K562 (cell line): ENCODE data around the gene DOCK6. TPM values are rescaled to one million over a fixed set of nuclear protein-coding genes. Genes with fewer than 3 reads are reported as not detected.

Source experiments
- ELF1 ChIP-seq: fragments of 200-800 bp; sonication (Bioruptor generic); IDR thresholded peaks from 2 replicates; pipeline ENCODE4 v1.6.1; 2016; ENCODE audit warnings: missing genetic modification characterization, missing compliant biosample characterization
- ETS2 ChIP-seq: IDR thresholded peaks from 2 replicates; pipeline ENCODE4 v1.6.1; 2016; ENCODE audit warnings: borderline replicate concordance, missing genetic modification characterization, mild to moderate bottlenecking, moderate library complexity, missing compliant biosample characterization; ENCODE audit not compliant: poor library complexity, severe bottlenecking
- FIP1L1 ChIP-seq: fragments of 200-400 bp; formaldehyde crosslinking; IDR thresholded peaks from 2 replicates; pipeline ENCODE4 v1.6.1; 2018; ENCODE audit warnings: mild to moderate bottlenecking, low read depth, low read length; ENCODE audit not compliant: poor library complexity, severe bottlenecking
- JUND ChIP-seq, 2 experiments: IDR thresholded peaks; 2 replicates in 1 of 2; 3 replicates in 1 of 2; pipeline ENCODE4 v1.6.1; 2011; ENCODE audit warnings: borderline replicate concordance in 2 of 2, low read depth in 2 of 2, low read length in 2 of 2, improper control_type of control experiment in 1 of 2, missing biosample characterization in 1 of 2, missing genetic modification characterization in 1 of 2, missing genetic modification reagents in 1 of 2
- MAFK ChIP-seq: IDR thresholded peaks from 2 replicates; pipeline ENCODE4 v1.6.1; 2011; ENCODE audit warnings: low read length, improper control_type of control experiment
- MXD1 ChIP-seq: fragments of 250-450 bp; sonication (Bioruptor Pico); IDR thresholded peaks from 2 replicates; pipeline ENCODE4 v1.8.0; 2021; ENCODE audit warnings: borderline replicate concordance, mild to moderate bottlenecking, moderate library complexity; ENCODE audit not compliant: poor library complexity, severe bottlenecking
- NCOR1 ChIP-seq: fragments of 450-650 bp; IDR thresholded peaks from 2 replicates; pipeline ENCODE4 v1.6.1; 2016; ENCODE audit warnings: mild to moderate bottlenecking, moderate library complexity
- NR1H2 ChIP-seq: sonication (generic); formaldehyde crosslinking; IDR thresholded peaks from 2 replicates; pipeline ENCODE4 v1.4.0; 2020; ENCODE audit warnings: mild to moderate bottlenecking, missing genetic modification reagents
- PBX2 ChIP-seq, 2 experiments: IDR thresholded peaks in 1 of 2; conservative IDR thresholded peaks in 1 of 2; 2 replicates each; pipeline ENCODE4 v1.6.1; 2016; ENCODE audit warnings: low read depth in 2 of 2, mild to moderate bottlenecking in 1 of 2, missing compliant biosample characterization in 1 of 2, missing genetic modification characterization in 1 of 2, moderate library complexity in 1 of 2
- PHF8 ChIP-seq: fragments of 200-600 bp; sonication (generic); IDR thresholded peaks from 2 replicates; pipeline ENCODE4 v1.6.1; 2012; ENCODE audit warnings: mixed run types, mild to moderate bottlenecking, inconsistent platforms, low read length, moderate library complexity, borderline replicate concordance
- POLR2AphosphoS5 ChIP-seq: IDR thresholded peaks from 2 replicates; pipeline ENCODE4 v1.6.1; 2011; ENCODE audit warnings: mild to moderate bottlenecking, low read depth, low read length, moderate library complexity; ENCODE audit not compliant: control insufficient read depth, insufficient read depth
- TCFL5 ChIP-seq: fragments of 250-450 bp; sonication (Bioruptor Pico); conservative IDR thresholded peaks from 2 replicates; pipeline ENCODE4 v1.6.1; 2021; ENCODE audit warnings: mild to moderate bottlenecking, moderate library complexity, matching md5 sums
- TRIM25 ChIP-seq: fragments of 450-650 bp; IDR thresholded peaks from 2 replicates; pipeline ENCODE4 v1.7.0; 2016; ENCODE audit warnings: borderline replicate concordance
- ZKSCAN3 ChIP-seq: fragments of 250-450 bp; sonication (Bioruptor Pico); IDR thresholded peaks from 2 replicates; pipeline ENCODE4 v1.4.0; 2020
- ZNF146 ChIP-seq: IDR thresholded peaks from one replicate; pipeline ENCODE4 v1.6.1; 2018; ENCODE audit warnings: missing compliant biosample characterization; ENCODE audit not compliant: unreplicated experiment
- ZNF449 ChIP-seq: fragments of 250-450 bp; sonication (Bioruptor Pico); IDR thresholded peaks from 2 replicates; pipeline ENCODE4 v1.8.0; 2022; ENCODE audit warnings: moderate library complexity, mild to moderate bottlenecking, inconsistent platforms
- ZZZ3 ChIP-seq: fragments of 450-650 bp; IDR thresholded peaks from 2 replicates; pipeline ENCODE4 v1.6.1; 2016; ENCODE audit warnings: antibody characterized with exemption, mild to moderate bottlenecking, moderate library complexity
- polyA plus RNA-seq, 8 experiments: library from polyadenylated mRNA; depleted of rRNA in 4 of 8; stranded (reverse) in 5 of 8; unstranded in 3 of 8; fragments of >200 nt; fragmentation: Nextera tagmentation in 2 of 8; fragmentation: Illumina TruSeq in 1 of 8; extraction: Ambion mirVana in 2 of 8; extraction: Trizol in 1 of 8; gene quantifications; 2 replicates each; pipeline versions ENCODE4 v1.2.1 to v1.2.3, GENCODE V29; 2011 to 2014; ENCODE audit warnings: inconsistent platforms in 1 of 8, missing spikeins in 1 of 8
- total RNA-seq, 7 experiments: library from RNA; depleted of rRNA in 6 of 7; stranded (reverse); fragments of >200 nt in 6 of 7; fragmentation: Illumina TruSeq in 2 of 7; extraction: Trizol in 2 of 7; gene quantifications; 2 replicates each; pipeline versions ENCODE4 v1.2.1 to v1.2.3, GENCODE V29; 2011 to 2021; ENCODE audit warnings: low replicate concordance in 1 of 7

DOCK6 gene
- total and polyA plus RNA-seq, 9 of the 15 experiments (the other 6 are each of a cell fraction or from before 2014, with no cell fraction given): 0.35 to 19.3 (median 3.8) TPM

- TF ChIP-seq PBX2 (CRISPR knock-in tag; IDR thresholded peaks at IDR 0.05; ENCODE audit: low read depth) (no peak), PBX2 (tag; conservative IDR thresholded peaks at IDR 0.05; ENCODE audit: low read depth) (no peak), ZZZ3 (no peak), ZKSCAN3 (CRISPR knock-in tag) (no peak), PHF8 (peak; percentile 21; the same call in 1 of the 2 replicates), ZNF146 (CRISPR knock-in tag) (no peak), NCOR1 (no peak), MAFK (no peak), ZNF449 (CRISPR knock-in tag) (no peak), JUND (IDR thresholded peaks at IDR 0.05; ENCODE audit: borderline replicate concordance, low read depth, low read length) (peak; percentile 32; the same call in 1 of the 2 replicates), JUND (tag; IDR thresholded peaks at IDR 0.05; ENCODE audit: borderline replicate concordance, low read depth, low read length) (no peak; the same call in 2 of the 3 replicates), ELF1 (tag) (no peak), POLR2AphosphoS5 (no peak), ETS2 (no peak), FIP1L1 (no peak), TCFL5 (CRISPR knock-in tag) (no peak), TRIM25 (0 out of 2 replicates have a peak, but pooled peaks have one; percentile 24), NR1H2 (CRISPR knock-in tag) (no peak), MXD1 (CRISPR knock-in tag) (no peak)
These were observed 31.4 kb upstream of the DOCK6 start (continued) for GRCh38 chr19:11293433-11294389.
